HG03439 (cell line): ENCODE measurements around the gene KIAA1328.

Source experiments
- ATAC-seq: cut with Tn5 transposase; IDR thresholded peaks from one replicate; pipeline ENCODE4 v1.9.1; 2021; ENCODE audit warnings: mild to moderate bottlenecking, moderate library complexity; ENCODE audit not compliant: unreplicated experiment

The KIAA1328 gene

GRCh38 chr18:37274309-37275236, 445.6 kb downstream of the KIAA1328 start:
- ATAC-seq, result no peak

DNA sequence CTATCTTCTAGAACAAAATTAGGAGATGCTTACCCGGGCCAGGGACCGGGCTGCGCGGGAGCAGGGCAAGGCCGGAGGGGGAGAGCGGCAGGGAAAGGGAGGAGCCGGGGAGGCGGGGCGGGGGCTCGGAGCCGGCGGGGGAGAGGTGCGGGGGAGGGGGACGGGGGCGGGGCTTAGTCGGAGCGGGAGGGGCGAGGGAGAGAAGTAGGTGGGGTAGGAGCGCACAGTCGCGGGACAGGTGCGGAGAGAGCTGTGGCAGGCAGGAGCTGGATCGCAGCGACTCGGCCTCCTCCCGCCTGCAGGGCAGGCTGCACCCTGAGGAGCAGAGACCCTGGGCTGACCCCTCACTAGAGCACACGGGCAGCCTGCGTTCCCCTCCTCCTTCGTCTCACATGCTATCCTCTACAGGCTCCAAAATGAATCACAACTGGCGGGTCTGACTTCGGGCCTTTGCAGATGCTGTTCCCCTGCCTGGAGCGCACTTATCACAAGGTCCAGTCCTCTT, 446.4 kb downstream of the KIAA1328 start:
- ATAC-seq, result no peak

DNA sequence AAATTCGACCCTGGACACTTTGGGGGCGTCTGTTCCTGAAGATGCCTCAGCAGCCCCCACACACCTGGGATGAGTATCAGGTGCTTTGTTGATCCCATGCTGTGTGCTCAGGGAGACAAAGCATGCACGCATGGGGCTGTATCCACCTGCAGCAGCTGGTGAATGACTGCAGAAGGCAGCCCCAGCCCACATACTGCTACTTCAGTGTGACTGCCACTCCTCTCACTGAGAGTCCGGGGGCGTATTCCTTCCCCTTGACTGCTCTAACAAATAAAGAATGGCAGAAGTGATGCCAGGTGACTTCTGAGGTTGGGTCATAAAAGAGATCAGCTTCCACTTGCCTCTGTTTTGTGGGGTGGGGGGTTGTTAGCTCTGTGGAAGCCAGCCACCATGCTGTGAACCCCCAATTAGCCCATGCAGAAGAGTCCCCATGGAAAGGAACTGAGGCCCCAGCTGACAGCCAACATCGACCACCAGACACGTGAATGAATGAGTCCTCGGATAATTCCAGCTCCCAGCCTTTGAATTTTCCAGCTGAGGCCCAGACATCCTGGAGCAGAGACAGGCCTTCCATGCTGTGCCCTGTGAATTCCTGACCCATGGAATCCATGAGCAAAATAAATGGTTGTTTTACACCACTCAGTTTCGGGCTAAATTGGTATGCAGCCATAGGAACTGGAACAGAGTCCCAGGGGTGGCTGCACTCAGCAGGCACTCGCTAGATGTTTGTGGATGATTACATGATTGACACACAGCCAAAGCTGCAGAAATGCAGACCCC, 447.4 kb downstream of the KIAA1328 start:
- no peak for ATAC-seq

DNA sequence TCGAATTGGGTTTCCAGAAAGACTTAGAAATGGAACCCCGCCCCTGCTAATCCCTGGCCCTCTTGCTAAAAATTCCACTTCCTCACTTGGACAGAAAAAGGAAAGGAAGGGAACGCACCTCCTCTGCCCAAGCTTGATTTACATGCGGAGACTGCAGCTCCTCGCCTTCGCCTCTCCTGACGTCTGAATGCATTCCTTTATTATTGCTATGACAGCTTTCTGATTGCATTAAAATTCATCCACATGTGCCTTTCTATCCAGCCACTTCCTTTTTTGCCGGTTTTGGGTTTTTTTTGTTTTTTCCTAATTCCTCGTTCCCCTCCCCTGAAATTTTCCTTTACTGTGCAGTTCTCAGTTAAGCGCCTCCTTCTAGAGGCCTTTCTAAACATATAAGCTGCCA, 448.9 kb downstream of the KIAA1328 start:
- ATAC-seq, result no peak
